ENCODE data around the gene GUCY1A1.

GRCh38 chr4:155769090-155769489, 102.4 kb downstream of the GUCY1A1 start:
- TF ChIP-seq EZH2 (IDR thresholded peaks at IDR 0.05; ENCODE audit: insufficient read depth, low read length), result no peak
- TF ChIP-seq, protein P1, sequence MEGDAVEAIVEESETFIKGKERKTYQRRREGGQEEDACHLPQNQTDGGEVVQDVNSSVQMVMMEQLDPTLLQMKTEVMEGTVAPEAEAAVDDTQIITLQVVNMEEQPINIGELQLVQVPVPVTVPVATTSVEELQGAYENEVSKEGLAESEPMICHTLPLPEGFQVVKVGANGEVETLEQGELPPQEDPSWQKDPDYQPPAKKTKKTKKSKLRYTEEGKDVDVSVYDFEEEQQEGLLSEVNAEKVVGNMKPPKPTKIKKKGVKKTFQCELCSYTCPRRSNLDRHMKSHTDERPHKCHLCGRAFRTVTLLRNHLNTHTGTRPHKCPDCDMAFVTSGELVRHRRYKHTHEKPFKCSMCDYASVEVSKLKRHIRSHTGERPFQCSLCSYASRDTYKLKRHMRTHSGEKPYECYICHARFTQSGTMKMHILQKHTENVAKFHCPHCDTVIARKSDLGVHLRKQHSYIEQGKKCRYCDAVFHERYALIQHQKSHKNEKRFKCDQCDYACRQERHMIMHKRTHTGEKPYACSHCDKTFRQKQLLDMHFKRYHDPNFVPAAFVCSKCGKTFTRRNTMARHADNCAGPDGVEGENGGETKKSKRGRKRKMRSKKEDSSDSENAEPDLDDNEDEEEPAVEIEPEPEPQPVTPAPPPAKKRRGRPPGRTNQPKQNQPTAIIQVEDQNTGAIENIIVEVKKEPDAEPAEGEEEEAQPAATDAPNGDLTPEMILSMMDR (IDR thresholded peaks at IDR 0.05; ENCODE audit: insufficient read depth, low read depth, low read length), result no peak
